IPS-18a (cell line): ENCODE measurements around the gene RPF1.
"Not testable (repeated sequence)": the region's sequence is repeated elsewhere in the genome, so short reads cannot be mapped to it uniquely, and the experiment has no call there.

ENCODE experiments used
- H3K27ac ChIP-seq: one replicate; pipeline ENCODE4 v1.5.1; 2013; ENCODE audit warnings: low read length
- H3K27me3 ChIP-seq: one replicate; pipeline ENCODE4 v1.6.1; 2013; ENCODE audit warnings: mild to moderate bottlenecking, low read length; ENCODE audit not compliant: control insufficient read depth, insufficient read depth
- H3K36me3 ChIP-seq: one replicate; pipeline ENCODE4 v1.6.1; 2013; ENCODE audit warnings: low read depth, low read length; ENCODE audit not compliant: control insufficient read depth
- H3K4me1 ChIP-seq: one replicate; pipeline ENCODE4 v1.6.1; 2013; ENCODE audit warnings: low read depth, low read length; ENCODE audit not compliant: control insufficient read depth
- H3K4me3 ChIP-seq: one replicate; pipeline ENCODE4 v1.5.1; 2013; ENCODE audit warnings: low read length
- H3K9ac ChIP-seq: one replicate; pipeline ENCODE4 v1.6.1; 2013; ENCODE audit warnings: mild to moderate bottlenecking, low read length, moderate library complexity
- H3K9me3 ChIP-seq: one replicate; pipeline ENCODE4 v1.6.1; 2013; ENCODE audit warnings: low read depth, low read length; ENCODE audit not compliant: control insufficient read depth

The RPF1 gene

DNA sequence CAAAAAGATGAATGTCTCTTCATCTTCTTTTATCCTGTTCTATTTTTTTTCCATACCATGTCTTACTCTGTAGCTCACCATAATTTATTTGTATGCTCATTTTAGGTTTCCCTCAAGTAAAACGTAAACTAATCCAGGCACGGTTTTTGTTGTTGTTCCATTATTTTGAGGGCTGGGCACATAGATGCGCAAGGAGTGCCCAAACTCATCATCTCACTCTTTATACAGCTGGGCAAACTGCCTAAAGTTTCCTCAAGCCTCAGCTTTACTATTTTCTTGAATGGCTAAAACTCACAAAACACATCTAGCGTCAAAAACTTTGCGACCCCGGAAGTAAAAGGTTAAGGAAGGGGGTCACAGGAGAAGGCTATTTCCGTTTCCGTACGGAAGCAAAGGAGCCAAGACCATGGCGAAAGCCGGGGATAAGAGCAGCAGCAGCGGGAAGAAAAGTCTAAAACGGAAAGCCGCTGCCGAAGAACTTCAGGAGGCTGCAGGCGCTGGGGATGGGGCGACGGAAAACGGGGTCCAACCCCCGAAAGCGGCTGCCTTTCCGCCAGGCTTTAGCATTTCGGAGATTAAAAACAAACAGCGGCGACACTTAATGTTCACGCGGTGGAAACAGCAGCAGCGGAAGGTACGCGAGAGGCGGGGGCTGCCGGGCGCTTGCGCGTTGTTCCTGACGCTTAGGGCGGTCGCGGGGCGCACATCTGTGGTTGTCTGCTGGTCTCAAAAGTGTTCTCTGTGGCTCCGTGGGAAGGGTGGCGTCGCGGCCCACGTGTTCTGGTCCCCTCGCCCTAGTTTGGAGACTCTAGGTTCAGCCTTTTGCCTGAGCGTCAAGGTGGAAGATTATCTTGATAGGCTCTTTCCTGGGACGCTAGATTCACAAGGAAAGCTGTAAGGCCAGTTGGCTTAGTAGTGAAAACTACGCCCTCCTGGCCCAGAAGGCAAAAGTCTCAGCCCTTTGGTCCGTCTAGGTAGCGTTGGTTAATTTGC, at the start of gene RPF1:
Gene RPF1, plus strand, starts transcription at position 391 of the 993 bp plus-strand sequence. Its CDS starts 16 bp downstream, at position 407.
- Histone ChIP-seq H3K27ac (peak within 1 kb of the TSS; percentile 63), H3K36me3 (peaks cover 22% of the 10 kb centered on the region), H3K4me3 (peak within 1 kb of the TSS; percentile 83), H3K9me3 (peaks cover 7% of the 10 kb centered on the region), H3K27me3 (peaks cover 44% of the 10 kb centered on the region), H3K9ac (peak within 1 kb of the TSS; percentile 80), H3K4me1 (no peaks in the 10 kb centered on the region)

DNA sequence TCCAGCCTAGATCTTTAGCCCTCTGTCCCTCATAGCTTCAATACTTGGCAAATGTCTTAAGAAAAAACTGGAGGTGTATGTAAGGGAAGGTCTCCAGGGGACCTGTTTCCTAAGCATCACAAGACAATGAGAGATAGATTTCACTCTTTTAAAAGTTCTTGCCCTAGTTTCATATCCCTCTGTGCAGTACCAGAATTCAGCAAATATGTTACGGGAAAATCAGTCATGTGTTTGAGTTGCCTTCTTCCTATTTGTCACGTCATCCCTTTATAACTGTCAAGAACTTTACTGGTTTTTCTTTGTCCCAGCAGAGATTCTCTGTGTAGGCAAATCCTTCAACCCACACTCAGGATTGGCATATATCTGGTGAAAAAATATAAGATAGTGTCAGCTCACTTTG, 48.5 kb upstream of the RPF1 start:
- Histone ChIP-seq H3K4me3 (no peak overlapping the region), H3K9me3 (no peaks in the 10 kb centered on the region), H3K27ac (no peak overlapping the region), H3K9ac (no peak overlapping the region), H3K27me3 (no peaks in the 10 kb centered on the region), H3K4me1 (no peaks in the 10 kb centered on the region), H3K36me3 (no peaks in the 10 kb centered on the region)

DNA sequence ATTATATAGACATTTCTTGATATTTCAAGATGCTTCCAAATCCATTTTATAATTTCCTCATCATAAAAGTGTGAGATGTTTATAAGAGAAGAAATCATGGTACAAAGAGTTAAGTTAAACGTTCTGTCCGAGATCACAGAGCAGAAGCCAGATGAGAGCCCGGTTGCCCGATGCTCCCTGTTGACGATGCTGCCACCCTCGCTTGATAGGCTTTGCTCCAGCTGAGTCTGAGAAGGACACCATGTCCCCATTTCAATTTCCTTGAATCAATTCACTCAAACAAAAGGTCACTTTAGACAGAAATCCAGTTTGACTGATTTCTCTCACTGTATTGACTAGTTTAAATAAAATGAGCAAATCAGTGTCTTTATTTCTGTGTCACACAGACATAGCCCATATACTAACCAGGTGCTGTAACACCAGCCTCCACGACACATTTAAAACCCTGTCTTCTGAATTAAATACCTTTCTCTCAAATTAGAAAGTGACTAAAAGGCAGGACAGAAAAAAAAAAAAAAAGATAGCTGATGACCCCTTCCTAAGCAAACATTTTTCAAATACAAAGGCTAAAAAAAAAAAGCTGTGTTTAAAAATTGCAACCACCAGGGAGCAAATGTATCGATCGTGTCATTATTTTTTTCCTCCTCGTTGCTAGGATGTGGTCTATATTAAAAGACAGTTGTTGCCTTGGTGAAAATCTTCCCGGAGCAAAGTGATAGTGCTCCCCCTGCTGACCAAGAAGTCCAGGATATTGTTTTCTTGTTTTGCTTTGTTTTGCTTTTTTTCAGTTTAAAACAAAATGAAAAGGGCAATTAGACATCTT, 45.6 kb upstream of the RPF1 start:
- H3K36me3 ChIP-seq = no peaks in the 10 kb centered on the region
- no peaks in the 10 kb centered on the region for H3K9me3 ChIP-seq
- H3K4me1 ChIP-seq = peaks cover 8% of the 10 kb centered on the region
- H3K4me3 ChIP-seq = no peak overlapping the region
- no peak overlapping the region for H3K27ac ChIP-seq
- no peak overlapping the region for H3K9ac ChIP-seq
- H3K27me3 ChIP-seq = no peaks in the 10 kb centered on the region

GRCh38 chr1:84434081-84434769, 44.8 kb upstream of the RPF1 start:
- Histone ChIP-seq H3K9me3 (no peaks in the 10 kb centered on the region), H3K4me3 (no peak overlapping the region), H3K36me3 (no peaks in the 10 kb centered on the region), H3K27ac (no peak overlapping the region), H3K9ac (no peak overlapping the region), H3K27me3 (no peaks in the 10 kb centered on the region), H3K4me1 (peaks cover 8% of the 10 kb centered on the region)

DNA sequence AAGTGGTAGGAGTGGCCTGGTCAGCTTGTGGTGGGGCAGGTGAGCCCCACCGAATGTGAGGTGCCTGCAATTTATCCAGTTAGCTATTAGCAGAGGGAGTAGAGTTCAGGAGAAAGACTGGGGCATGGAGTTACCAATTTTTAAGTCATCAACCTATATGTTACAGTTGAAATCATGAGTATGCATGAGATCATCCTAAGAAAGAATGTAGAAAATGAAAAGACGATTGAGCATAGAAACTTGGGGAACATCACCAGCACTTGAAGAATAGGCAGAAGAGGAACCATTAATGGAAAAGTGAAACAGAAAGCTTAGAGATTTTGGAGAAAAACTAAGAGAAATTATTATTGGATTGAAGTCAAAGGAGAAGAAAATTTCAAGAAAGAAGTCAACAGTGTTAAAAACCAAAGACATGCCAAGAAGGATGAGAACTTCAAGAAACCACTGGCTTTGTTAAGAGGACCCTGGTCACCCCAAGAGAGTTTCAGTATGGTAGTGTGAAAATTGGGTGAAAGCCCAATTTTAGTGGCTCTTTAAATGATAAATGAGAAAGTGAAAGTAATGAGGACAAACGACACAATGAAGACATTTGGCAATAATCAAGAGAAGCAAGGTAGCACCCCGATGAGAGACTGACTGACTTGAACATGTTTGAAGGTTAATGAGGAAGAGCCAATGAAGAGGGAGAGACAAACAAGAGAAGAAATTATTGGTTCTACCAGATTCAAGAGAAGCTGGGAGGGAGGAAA, 44.1 kb upstream of the RPF1 start:
- Histone ChIP-seq H3K27me3 (no peaks in the 10 kb centered on the region), H3K9ac (no peak overlapping the region), H3K27ac (no peak overlapping the region), H3K4me1 (peaks cover 8% of the 10 kb centered on the region), H3K4me3 (no peak overlapping the region), H3K9me3 (no peaks in the 10 kb centered on the region), H3K36me3 (no peaks in the 10 kb centered on the region)

DNA sequence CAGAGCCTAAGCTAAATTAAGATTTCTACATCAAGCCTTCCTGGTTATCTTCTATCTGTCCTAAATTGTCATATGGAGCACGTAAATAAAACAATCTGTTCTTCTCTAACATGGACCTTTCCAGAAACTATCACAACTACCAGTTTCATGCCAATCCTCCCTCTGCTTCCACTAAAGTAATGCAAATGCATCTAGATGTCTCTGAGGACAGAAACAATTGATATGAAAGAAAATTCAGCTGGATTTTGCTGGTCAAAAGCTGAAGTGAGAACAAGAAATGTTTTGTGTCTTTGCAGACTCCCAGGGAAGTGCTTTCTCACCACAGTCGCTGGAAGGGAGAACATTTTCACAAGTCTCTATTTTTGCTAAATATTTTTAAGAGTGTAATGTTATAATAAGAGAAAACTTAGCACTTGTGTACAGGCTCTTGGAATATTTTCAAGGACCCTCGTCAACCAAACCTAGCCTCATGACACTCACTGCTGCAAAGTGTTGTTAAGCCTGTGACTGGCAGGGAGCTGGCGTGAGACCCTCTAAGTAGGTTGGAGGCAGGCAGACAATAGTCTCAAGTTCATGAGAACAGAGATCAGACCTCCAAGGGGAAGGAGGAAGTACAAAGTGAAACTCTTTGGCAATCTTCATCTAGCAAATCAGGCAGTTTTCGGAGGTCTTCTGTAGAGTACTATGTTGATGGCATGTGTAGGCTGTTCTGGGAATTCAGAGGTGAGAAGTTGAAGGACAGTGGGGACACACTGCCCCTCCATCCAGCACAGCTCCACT, 42.0 kb upstream of the RPF1 start:
- H3K9ac ChIP-seq = no peak overlapping the region
- no peaks in the 10 kb centered on the region for H3K36me3 ChIP-seq

GRCh38 chr1:84442256-84442655, 36.8 kb upstream of the RPF1 start:
- Histone ChIP-seq H3K9me3 (no peaks in the 10 kb centered on the region), H3K27ac (no peak overlapping the region), H3K36me3 (no peaks in the 10 kb centered on the region), H3K27me3 (no peaks in the 10 kb centered on the region), H3K4me3 (no peak overlapping the region), H3K4me1 (peaks cover under 1% of the 10 kb centered on the region), H3K9ac (no peak overlapping the region)

More for the DNA sequence above, 42.0 kb upstream of the RPF1 start:
- Histone ChIP-seq H3K4me3 (no peak overlapping the region), H3K27ac (no peak overlapping the region), H3K9me3 (no peaks in the 10 kb centered on the region), H3K4me1 (peaks cover 8% of the 10 kb centered on the region), H3K27me3 (no peaks in the 10 kb centered on the region)

GRCh38 chr1:84442747-84443646, 36.1 kb upstream of the RPF1 start:
- not testable (repeated sequence) for H3K4me1 ChIP-seq, H3K9ac ChIP-seq, H3K9me3 ChIP-seq, H3K27me3 ChIP-seq, H3K36me3 ChIP-seq, H3K4me3 ChIP-seq, H3K27ac ChIP-seq

DNA sequence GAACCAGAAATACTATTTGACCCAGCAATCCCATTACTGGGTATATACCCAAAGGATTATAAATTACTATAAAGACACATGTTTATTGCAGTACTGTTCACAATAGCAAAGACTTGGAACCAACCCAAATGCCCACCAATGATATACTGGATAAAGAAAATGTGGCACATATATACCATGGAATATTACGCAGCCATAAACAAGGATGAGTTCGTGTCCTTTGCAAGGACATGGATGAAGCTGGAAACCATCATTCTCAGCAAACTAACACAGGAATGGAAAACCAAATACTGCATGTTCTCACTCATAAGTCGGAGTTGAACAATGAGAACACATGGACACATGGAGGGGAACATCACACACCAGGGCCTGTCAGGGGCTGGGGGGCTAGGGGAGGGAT, 30.4 kb upstream of the RPF1 start:
- H3K9me3 ChIP-seq, H3K4me1 ChIP-seq, H3K27me3 ChIP-seq, H3K27ac ChIP-seq, H3K36me3 ChIP-seq, H3K9ac ChIP-seq, H3K4me3 ChIP-seq: not testable (repeated sequence)

DNA sequence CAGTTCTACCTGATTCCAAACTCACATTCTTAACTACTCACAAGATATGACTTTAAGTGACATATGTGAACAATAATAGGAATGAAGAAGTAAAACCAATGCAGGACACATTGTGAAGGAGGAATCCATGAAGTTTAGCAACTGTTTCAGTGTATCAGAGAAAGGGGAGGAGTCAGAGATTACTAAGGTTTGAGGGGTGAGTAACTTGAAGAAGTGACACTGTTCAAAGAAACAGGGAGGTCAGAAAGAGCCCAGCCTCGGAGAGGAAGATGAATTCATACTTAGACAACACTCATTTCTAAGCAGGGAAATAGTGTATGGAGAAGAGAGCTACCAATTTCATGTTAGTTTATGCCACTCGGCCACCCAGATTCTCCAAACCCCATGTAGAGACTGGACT, 28.2 kb upstream of the RPF1 start:
- no peaks in the 10 kb centered on the region for H3K9me3 ChIP-seq
- no peak overlapping the region for H3K27ac ChIP-seq
- H3K36me3 ChIP-seq = no peaks in the 10 kb centered on the region
- H3K4me3 ChIP-seq = no peak overlapping the region
- no peaks in the 10 kb centered on the region for H3K4me1 ChIP-seq
- H3K27me3 ChIP-seq = no peaks in the 10 kb centered on the region
- no peak overlapping the region for H3K9ac ChIP-seq
